Kidney epithelial cell (primary cell): ENCODE results near the gene ELL2. TPM values are rescaled to one million over a fixed set of nuclear protein-coding genes. Genes with fewer than 3 reads are reported as not detected.

Source experiments
- DNase-seq: peaks from one replicate; pipeline ENCODE4 v3.0.0-alpha.2; 2010; ENCODE audit warnings: low read depth
- H3K27me3 ChIP-seq: 2 replicates; pipeline ENCODE4 v1.6.0; 2011; ENCODE audit warnings: low read length; ENCODE audit not compliant: control insufficient read depth, insufficient read depth
- H3K36me3 ChIP-seq: 2 replicates; pipeline ENCODE4 v1.5.1; 2011; ENCODE audit warnings: low read length; ENCODE audit not compliant: control insufficient read depth, insufficient read depth
- H3K4me3 ChIP-seq: 2 replicates; pipeline ENCODE4 v1.5.1; 2011; ENCODE audit warnings: low read depth, mild to moderate bottlenecking, control low read depth, low read length
- total RNA-seq: library from RNA; depleted of rRNA; stranded (reverse); fragments of >200 nt; gene quantifications from 2 replicates; pipeline ENCODE4 v1.2.3, GENCODE V29; 2015
- TF ChIP-seq, protein P1 (sequence below): IDR thresholded peaks from 2 replicates; pipeline ENCODE4 v1.5.1; 2011; ENCODE audit warnings: mild to moderate bottlenecking, moderate library complexity, low read length, control low read depth, inconsistent platforms; ENCODE audit not compliant: insufficient read depth, poor library complexity, severe bottlenecking

Gene ELL2
- total RNA-seq, 1 donor from 2014 or later, result 14.1 TPM

GRCh38 chr5:95883185-95884016 is 78.2 kb downstream of the ELL2 start:
- Histone ChIP-seq H3K4me3 (no peak overlapping the region), H3K36me3 (no peaks in the 10 kb centered on the region), H3K27me3 (no peaks in the 10 kb centered on the region)
- DNase-seq, result no peak
- TF ChIP-seq, protein P1, sequence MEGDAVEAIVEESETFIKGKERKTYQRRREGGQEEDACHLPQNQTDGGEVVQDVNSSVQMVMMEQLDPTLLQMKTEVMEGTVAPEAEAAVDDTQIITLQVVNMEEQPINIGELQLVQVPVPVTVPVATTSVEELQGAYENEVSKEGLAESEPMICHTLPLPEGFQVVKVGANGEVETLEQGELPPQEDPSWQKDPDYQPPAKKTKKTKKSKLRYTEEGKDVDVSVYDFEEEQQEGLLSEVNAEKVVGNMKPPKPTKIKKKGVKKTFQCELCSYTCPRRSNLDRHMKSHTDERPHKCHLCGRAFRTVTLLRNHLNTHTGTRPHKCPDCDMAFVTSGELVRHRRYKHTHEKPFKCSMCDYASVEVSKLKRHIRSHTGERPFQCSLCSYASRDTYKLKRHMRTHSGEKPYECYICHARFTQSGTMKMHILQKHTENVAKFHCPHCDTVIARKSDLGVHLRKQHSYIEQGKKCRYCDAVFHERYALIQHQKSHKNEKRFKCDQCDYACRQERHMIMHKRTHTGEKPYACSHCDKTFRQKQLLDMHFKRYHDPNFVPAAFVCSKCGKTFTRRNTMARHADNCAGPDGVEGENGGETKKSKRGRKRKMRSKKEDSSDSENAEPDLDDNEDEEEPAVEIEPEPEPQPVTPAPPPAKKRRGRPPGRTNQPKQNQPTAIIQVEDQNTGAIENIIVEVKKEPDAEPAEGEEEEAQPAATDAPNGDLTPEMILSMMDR, result no peak

GRCh38 chr5:95881833-95882232 is 79.8 kb downstream of the ELL2 start:
- DNase-seq, result no peak
- TF ChIP-seq, protein P1, result no peak

DNA sequence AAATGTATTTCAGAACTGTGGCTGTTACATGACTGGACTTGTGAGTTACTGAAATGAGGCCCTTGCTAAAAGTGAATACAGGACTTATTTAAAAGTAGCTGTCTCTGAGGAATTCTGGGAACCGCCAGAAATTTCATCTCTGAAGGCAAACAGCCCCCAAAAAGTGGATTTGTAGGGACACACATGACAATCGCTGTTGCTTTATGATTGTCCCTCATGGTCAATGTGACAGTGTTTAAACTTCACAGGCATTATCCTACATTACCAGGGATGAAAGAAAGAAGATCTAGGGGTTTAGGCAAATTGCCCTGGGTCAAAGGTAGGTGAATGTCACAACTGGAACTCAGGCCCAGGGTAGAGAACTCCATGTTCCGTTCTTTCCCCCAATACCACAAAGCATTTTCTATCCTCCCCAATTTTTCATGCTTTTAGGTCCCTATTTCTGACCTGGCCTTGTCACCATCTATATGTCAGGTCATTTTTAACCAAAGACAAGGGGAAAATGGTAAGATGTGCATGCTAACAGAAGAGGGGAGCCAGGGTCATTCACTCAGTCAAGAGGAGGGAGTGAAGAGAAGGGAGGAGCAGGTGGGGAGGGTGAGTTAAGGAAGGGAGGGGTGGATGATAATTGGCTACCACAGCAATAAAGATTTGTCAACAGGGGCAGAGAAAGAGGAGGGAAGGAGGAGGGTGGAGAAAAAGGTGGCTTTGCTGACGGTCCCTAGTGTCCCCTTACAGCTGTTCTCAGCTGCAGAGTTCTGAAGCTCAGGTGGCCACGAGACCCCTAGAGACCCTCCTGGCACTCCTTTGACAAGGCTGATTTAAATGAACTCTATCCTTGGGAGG is 81.3 kb downstream of the ELL2 start:
- Histone ChIP-seq H3K36me3 (no peaks in the 10 kb centered on the region), H3K4me3 (no peak overlapping the region), H3K27me3 (no peaks in the 10 kb centered on the region)
- DNase-seq, result no peak
- TF ChIP-seq, protein P1, result no peak

More at GRCh38 chr5:95881833-95882232, 79.8 kb downstream of the ELL2 start:
- no peaks in the 10 kb centered on the region for H3K27me3 ChIP-seq
- H3K36me3 ChIP-seq, result no peaks in the 10 kb centered on the region
- H3K4me3 ChIP-seq, result no peak overlapping the region

DNA sequence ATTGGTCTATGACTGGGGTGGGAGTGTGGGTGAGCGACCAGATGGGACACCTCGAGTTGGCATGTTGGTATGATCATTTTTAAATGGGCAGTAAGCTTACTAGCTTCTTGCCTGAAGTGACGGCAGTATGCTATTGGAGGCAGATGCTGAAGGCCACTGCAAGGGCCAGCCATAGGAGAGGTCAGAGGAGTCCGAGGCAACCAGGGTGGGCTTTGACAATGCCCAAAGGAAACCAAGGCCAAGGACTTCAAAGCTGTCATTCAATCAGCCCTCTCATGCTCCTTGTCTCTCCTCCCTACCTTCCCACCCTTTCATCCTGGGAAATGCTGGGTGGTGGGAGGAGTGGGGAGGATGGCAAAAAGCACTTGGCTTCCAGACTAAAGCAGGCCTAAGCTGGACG is 82.0 kb downstream of the ELL2 start:
- Histone ChIP-seq H3K27me3 (no peaks in the 10 kb centered on the region), H3K4me3 (no peak overlapping the region), H3K36me3 (no peaks in the 10 kb centered on the region)
- TF ChIP-seq, protein P1, result no peak
- DNase-seq, result no peak

DNA sequence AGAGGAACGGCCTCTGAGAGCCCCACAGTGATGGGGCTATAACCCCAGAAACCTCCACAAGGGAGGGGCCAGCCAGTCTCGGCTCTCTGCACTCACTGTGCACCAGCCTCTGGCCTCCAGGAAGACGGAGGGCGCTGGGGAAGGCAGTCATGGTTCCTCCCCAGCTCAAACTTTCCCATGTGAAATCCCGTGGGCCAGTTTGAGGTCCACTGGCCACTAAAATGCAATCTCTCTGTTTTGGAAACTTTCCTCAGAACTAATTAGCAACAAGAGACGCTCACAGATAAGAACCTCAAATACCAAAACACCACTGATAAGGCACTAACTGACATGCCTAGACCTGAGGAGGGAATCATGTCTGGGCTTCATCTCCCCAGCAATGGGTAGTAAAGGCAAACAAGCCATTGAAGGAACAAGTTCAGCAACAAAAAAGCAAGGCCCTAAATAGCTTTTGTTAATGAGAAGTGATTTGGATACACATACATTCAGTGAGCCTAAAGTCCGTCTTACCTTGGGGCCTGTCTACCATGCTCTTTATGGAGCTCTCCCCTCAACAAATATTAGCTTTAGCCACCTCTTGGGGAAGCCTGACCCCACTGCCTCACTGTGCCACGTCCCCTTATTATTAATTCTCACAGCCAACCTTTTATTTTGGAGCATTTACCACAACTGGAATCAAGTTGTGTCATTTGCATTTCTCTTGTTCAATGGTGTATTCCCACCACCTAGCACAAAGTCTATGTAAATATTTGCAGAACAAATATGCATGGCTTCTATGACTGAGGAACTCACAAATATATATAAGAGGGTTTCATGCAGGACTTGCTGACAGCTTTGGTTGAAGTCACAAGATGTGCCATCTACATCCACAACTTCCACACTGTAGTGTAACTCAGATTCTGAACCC is 83.0 kb downstream of the ELL2 start:
- no peak for DNase-seq
- Histone ChIP-seq H3K4me3 (no peak overlapping the region), H3K27me3 (no peaks in the 10 kb centered on the region), H3K36me3 (no peaks in the 10 kb centered on the region)
- TF ChIP-seq, protein P1, result no peak
